ENCODE results near the gene TIMM17A. TPM values are rescaled to one million over a fixed set of nuclear protein-coding genes. Genes with fewer than 3 reads are reported as not detected.

TIMM17A gene
- polyA plus RNA-seq, 1 donor (not counting 4 experiments of a cell fraction or from before 2014, with no cell fraction given), result 116 TPM

- Histone ChIP-seq H3K4me2 (ENCODE audit: control insufficient read depth, extremely low read depth, insufficient read depth, low read depth, low read length) (no peak overlapping the region), H3K9me1 (ENCODE audit: control insufficient read depth, extremely low read depth, insufficient read depth, low read length) (no peaks in the 10 kb centered on the region), H3K27me3 (ENCODE audit: control insufficient read depth, extremely low read depth, insufficient read depth, low read length) (no peaks in the 10 kb centered on the region), H3K79me2 (ENCODE audit: control insufficient read depth, insufficient read depth, low read length) (no peaks in the 10 kb centered on the region), H3K27ac (ENCODE audit: control insufficient read depth, insufficient read depth, low read length) (no peak overlapping the region), H3K36me3 (ENCODE audit: control insufficient read depth in 2 of 2, extremely low read depth in 1 of 2, insufficient read depth in 2 of 2, low read length in 2 of 2) (peaks cover 36 to 45% of the 10 kb centered on the region in 2 experiments), H3K9me3 (ENCODE audit: control insufficient read depth, low read depth, low read length) (no peaks in the 10 kb centered on the region), H3K4me3 (ENCODE audit: control insufficient read depth in 2 of 3, extremely low read depth in 1 of 3, insufficient read depth in 2 of 3, low read depth in 1 of 3, low read length in 3 of 3) (no peak overlapping the region), H3K9ac (ENCODE audit: control insufficient read depth, extremely low read depth, insufficient read depth, low read length) (no peak overlapping the region), H2AFZ (ENCODE audit: control insufficient read depth, low read length) (no peak overlapping the region), H3K4me1 (ENCODE audit: control insufficient read depth, extremely low read depth, insufficient read depth, low read length) (no peaks in the 10 kb centered on the region), H4K20me1 (ENCODE audit: control insufficient read depth, extremely low read depth, insufficient read depth, low read length) (no peaks in the 10 kb centered on the region)
- dilution Hi-C loops (cut with MboI; ENCODE audit: extremely low pct_ligation_motif_present, low sequenced_read_pairs), result no loop called here
- peak; percentile 68 to 87 (median 82) for TF ChIP-seq CTCF (optimal IDR thresholded peaks at IDR 0.05 in 1 of 3, IDR thresholded peaks at IDR 0.05 in 1 of 3, conservative IDR thresholded peaks at IDR 0.05 in 1 of 3; ENCODE audit: extremely low read depth in 1 of 3, insufficient read depth in 2 of 3, low read length in 3 of 3)
- no peak for TF ChIP-seq EZH2 (IDR thresholded peaks at IDR 0.05; ENCODE audit: low read length)
- FAIRE-seq, result peak; percentile 88
- no peak for DNase-seq (ENCODE audit: low read depth, low spot score)
Measured at GRCh38 chr1:201999625-202000238, 44.4 kb downstream of the TIMM17A start.

- no peaks in the 10 kb centered on the region for H4K20me1 ChIP-seq (ENCODE audit: control insufficient read depth, extremely low read depth, insufficient read depth, low read length)
- H3K4me1 ChIP-seq (ENCODE audit: control insufficient read depth, extremely low read depth, insufficient read depth, low read length), result peaks cover 7% of the 10 kb centered on the region
- no peak overlapping the region for H3K27ac ChIP-seq (ENCODE audit: control insufficient read depth, insufficient read depth, low read length)
- dilution Hi-C loops (cut with MboI; ENCODE audit: extremely low pct_ligation_motif_present, low sequenced_read_pairs), result no loop called here
- no peak for DNase-seq (ENCODE audit: low read depth, low spot score)
- H3K36me3 ChIP-seq (ENCODE audit: control insufficient read depth in 2 of 2, extremely low read depth in 1 of 2, insufficient read depth in 2 of 2, low read length in 2 of 2), result peaks cover 31 to 36% of the 10 kb centered on the region in 2 experiments
- no peak overlapping the region for H3K4me2 ChIP-seq (ENCODE audit: control insufficient read depth, extremely low read depth, insufficient read depth, low read depth, low read length)
- no peaks in the 10 kb centered on the region for H3K79me2 ChIP-seq (ENCODE audit: control insufficient read depth, insufficient read depth, low read length)
- TF ChIP-seq CTCF (optimal IDR thresholded peaks at IDR 0.05 in 1 of 3, IDR thresholded peaks at IDR 0.05 in 1 of 3, conservative IDR thresholded peaks at IDR 0.05 in 1 of 3; ENCODE audit: extremely low read depth in 1 of 3, insufficient read depth in 2 of 3, low read length in 3 of 3), result no peak
- no peak for TF ChIP-seq EZH2 (IDR thresholded peaks at IDR 0.05; ENCODE audit: low read length)
- H3K9me3 ChIP-seq (ENCODE audit: control insufficient read depth, low read depth, low read length), result no peaks in the 10 kb centered on the region
- no peak for FAIRE-seq
- H3K4me3 ChIP-seq (ENCODE audit: control insufficient read depth in 2 of 3, extremely low read depth in 1 of 3, insufficient read depth in 2 of 3, low read depth in 1 of 3, low read length in 3 of 3), result no peak overlapping the region
- H3K9me1 ChIP-seq (ENCODE audit: control insufficient read depth, extremely low read depth, insufficient read depth, low read length), result no peaks in the 10 kb centered on the region
- H3K9ac ChIP-seq (ENCODE audit: control insufficient read depth, extremely low read depth, insufficient read depth, low read length), result no peak overlapping the region
- H2AFZ ChIP-seq (ENCODE audit: control insufficient read depth, low read length), result no peak overlapping the region
- H3K27me3 ChIP-seq (ENCODE audit: control insufficient read depth, extremely low read depth, insufficient read depth, low read length), result no peaks in the 10 kb centered on the region
Measured at GRCh38 chr1:202002507-202002906, 47.2 kb downstream of the TIMM17A start.
